Activated CD4-positive, alpha-beta T cell treated with anti-CD3 and anti-CD28 coated beads for 4 hours (primary cell): ENCODE results near the gene SAMD4B.
"Not testable (repeated sequence)": the region's sequence is repeated elsewhere in the genome, so short reads cannot be mapped to it uniquely, and the experiment has no call there.

Experiments used
- DNase-seq, 2 donors: peaks; one replicate each; pipeline ENCODE4 v3.0.0-alpha.2; 2020

SAMD4B gene

DNA sequence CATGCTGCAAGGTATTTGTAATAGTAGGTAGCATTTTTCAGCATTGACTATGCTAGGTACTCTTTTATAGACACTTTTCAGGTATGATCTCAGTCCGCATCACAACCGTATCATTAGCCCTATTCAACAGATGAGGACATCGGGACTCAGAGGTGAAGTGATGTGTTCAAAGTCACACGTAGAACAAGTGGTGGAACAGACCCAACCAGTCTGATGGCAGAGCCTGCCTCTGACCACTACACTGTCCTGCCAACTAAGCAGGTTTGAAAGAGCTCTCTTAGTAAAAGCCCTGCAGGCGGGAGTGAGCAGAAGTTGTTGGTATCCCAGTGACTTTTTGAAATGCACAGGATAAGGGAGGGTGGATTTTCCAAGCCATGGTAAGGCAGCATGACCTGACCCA is 28.5 kb downstream of the SAMD4B start:
- DNase-seq, result no peak

DNA sequence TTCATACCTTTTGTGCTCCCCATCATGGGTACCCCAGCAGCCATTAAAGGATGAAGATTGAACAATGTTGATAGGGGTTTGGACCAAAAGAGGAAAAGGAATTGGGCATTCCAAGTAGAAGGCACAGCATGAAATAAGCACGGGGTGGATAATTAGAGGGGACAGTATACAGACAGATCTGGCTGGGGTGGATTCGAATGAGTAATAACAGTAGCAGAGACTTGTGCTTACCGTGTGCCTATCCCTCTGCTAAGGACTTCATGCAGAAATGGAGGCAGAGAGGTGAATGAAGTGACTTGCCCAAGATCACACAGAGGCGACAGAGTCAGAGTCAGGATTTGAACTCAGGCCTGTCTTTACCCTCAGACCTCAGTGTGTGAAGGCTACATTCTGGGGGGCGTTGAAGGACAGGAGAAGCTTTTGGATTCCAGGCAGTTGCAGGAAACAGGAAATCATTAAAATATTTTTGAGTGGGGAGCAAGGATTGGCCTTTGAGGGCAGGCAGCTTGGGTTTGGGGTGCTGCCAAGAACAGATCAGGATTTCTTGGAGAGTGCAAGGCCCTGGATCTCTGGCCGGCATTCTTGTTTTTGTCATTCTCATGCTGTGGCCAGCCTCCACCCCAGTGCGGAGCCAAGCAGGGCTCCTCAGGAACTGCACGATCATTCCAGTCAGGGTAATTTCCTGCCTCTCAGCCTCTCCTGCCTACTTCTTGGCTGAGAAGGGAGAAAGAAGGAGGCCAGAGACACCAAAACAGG is 30.0 kb downstream of the SAMD4B start:
- no peak for DNase-seq

DNA sequence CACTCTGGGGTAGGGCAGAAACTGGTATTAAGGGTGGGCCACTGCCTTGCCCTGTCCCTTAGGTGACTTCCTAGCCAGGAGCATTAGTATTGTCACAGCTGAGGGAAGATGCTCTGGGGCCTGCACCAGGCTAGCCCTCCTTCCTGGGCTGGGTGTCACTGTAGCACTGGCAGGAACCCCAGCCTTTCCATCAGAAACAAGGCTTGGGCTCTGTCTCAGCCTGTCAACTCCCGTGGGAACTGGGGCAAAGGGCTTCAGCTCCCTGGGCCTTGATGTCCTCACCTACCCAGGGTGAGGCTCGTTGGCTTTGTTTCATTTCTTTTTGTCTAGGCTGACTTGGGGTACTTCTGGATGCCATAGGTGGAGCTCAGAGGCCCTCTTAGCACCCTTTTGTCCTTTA is 30.7 kb downstream of the SAMD4B start:
- no peak for DNase-seq

GRCh38 chr19:39375929-39376328 is 33.7 kb downstream of the SAMD4B start:
- DNase-seq, result no peak

DNA sequence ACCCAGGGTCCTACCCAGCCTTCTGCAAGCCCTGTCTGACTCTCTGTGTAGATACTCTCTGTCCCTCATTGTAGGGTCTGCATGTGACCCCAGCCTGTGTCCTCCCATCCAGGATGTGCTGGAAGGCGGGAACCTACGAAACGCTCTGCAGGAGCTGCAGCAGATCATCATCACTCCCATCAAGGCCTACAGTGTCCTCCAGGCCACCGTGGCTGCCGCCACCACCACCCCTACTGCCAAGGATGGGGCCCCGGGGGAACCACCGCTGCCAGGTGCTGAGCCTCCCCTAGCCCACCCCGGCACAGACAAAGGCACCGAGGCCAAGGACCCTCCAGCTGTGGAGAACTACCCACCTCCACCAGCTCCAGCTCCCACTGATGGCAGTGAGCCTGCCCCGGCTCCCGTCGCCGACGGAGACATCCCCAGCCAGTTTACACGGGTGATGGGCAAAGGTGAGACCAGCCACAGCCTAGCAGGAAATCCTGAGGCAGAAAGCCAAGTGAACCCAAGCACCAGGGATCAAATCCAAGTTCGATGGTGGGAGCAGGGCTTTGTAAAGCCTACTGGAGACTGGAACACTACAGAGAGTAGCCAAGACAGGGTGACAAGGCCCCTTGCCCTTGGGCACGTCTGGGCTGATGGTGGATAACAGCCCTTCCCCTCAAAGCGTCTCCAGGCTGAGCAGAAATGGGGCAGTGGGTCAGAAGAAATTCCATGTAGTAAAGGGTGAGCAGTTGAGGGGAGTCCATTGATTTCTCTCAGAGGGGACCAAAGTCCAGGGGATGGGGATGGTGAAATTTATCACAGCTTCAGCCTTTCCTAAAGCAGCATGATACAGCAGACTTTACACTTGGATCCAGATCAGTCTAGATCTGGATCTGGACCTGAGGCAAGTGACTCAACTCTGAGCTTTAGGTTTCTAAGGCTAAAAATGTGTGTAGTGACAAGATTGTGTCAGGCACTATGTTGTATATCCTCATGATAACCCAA is 35.4 kb downstream of the SAMD4B start:
- DNase-seq, result no peak

DNA sequence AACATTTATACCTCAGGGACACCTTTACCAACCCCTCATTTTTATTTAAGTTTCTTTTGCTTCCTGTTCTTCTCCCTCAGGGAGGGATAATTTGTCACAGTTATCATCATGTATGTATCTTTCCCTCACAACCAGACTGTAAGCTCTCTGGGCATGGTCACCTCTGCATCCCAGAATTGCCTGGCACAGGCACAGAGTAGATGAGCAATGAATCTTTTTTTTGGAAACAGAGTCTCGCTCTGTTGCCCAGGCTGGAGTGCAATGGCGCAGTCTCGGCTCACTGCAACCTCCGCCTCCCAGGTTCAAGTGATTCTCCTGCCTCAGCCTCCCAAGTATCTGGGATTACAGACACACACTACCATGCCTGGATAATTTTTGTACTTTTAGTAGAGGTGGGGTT is 37.1 kb downstream of the SAMD4B start:
- DNase-seq, result not testable (repeated sequence)

DNA sequence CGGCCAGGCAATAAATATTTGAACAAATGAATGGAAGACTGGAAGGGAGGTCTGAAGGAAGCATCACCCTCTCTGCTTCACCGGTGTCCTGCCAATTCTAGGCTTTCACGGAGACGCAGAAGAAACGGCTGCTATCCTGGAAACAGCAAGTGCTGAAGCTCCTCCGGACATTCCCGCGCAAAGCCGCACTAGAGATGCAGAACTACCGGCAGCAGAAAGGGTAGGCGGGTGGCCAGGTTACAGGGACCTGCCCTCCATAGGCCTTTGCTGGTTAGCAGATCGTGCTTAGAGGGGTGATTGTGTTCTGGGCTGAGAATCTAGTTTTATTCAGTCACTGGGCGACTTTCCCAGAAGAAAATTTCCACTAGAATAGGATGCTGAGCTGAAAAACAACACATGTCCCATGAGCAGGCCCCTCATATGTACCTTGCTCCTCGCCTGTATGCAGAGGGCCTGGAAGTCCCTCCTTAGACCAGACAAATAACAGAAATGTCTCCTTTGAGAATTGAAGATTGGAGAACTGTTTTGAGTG is 37.7 kb downstream of the SAMD4B start:
- no peak for DNase-seq

DNA sequence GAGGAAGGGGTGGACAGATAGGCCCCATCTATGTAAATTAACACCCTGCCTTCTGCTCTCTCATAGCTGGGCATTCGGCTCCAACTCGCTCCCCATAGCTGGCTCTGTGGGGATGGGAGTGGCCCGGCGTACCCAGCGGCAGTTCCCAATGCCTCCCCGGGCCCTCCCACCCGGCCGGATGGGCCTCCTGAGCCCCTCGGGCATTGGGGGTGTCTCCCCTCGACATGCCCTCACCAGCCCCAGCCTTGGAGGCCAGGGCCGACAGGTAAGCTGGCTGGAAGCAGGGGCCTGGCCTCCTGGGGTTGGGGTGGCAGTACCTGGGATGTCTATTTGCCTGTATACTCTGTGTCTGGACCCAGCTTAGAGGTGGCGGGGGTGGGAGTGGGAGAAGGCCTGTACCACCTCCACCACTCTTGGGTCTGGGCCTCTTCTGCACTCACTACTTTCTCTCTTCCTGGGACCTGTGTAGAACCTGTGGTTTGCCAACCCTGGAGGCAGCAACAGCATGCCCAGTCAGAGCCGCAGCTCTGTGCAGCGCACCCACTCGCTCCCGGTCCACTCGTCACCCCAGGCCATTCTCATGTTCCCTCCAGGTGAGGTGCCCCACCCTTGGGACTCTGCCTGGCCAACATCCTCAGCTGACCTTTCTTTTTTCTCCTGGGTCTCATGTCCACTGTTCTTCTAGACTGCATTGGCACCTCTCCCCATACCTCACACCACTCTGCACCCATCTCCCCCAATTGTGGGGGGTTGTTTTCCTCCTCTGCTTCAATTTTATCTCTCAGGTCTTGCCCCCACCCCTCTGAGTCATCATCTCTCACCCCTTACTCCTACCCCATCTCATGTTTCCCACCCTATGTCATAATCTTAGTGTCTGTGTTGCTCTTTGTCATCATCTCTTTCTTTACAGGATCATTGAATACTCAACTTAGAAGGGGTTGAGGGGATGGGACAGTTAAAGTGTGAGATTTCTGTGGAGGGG is 38.6 kb downstream of the SAMD4B start:
- DNase-seq, result no peak

DNA sequence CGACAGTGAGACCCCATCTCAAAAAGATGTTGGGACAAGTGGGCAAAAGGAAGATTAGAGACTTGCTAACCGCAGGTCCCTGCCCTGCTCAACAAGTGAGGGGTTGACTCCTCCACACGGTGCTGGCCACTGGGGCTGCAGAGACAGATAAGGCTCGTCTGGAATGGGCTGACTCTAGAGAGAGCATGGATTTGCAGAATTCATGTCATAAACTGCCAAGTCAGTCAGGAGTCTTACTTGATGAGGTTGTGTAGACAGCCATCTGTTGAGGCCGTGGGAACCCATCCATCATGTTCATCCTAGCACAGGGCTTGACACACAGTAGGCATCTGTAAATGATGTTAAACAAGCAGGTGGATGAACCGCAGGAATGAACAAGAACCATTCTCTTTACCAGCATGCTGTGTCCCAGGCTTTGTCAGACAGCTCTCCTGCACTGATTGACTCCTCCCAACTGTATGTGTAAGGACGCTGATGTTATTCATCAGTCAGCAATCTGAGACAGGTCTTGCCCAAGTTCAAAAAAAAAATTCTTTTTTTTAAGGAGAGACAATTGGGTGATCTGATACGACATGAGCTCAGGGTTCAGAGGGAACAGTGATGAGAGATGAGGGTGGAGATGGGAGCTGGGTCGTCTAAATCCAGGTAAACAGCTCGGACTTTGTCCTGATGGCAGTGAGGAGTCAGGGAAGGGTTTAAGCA is 39.8 kb downstream of the SAMD4B start:
- DNase-seq, result no peak

DNA sequence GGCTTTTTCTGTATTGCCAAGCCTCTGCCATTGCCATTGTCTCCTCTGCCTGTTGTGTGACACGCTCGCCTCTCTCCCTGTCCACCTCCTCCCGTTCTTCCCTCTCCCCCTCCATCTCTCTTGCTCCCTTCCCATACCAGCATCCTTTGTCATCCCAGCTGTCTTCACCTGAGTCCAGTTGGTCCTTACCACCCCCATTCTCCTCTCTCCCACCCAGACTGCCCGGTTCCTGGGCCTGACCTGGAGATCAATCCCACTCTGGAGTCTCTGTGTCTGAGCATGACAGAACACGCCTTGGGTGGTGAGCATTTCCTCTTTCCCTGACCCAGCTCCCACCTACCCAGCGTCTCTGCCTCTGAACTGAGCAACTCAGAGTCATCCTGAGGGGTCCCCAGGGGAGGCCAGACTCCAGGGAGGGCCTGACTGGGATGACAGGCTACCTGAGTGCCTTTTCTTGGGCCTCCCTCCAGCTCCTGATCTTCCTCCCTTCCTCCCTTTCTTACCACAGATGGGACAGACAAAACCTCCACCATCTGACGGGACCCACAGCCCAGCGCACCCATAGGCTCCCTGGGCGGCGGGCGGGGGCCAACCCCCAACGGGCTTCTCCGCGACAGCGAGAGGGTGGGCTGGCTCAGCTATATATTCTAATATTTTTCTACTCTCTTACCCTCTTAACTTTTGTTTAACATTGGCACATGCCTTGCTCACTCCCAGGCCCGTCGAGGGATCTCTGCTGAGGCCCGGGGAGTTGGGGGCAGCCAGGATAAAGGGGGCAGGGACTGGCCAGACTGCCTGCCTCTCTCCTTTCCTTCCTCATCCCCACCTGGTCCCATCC is 41.0 kb downstream of the SAMD4B start:
- no peak for DNase-seq

DNA sequence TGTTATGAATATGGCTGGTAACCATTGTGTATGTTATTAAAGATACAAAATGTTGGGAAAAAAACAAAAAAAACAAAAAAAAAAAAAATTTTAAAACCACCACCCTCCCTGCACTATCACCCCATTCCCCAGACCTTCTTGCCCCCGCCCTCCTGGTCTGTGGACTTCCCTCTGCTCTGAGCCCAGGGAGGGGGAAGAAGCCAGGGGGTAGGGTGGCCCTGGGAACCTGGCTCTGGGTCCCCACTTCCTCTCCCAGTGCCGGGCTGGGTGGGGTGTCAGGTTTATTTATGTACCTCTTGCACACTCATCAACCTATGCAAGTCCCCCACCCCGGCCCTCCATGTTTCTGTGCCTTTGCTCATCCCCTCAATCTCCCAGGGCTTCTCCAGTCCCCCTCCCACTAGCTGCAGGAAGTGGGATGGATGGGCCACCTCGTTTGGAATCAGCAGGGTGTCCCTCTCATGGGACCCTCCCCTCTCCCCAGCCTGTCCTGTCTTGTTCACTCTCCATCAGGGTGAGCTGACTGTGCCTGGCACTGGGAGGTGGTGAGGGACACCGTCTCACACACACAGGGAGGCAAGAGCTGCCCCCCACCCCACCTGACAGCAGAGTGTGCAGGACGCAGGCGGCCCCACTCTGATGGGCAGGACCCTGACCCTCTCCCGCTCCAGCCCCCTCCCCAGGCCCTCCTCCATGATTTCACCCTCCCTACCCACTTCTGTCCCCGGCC is 42.8 kb downstream of the SAMD4B start:
- no peak for DNase-seq

DNA sequence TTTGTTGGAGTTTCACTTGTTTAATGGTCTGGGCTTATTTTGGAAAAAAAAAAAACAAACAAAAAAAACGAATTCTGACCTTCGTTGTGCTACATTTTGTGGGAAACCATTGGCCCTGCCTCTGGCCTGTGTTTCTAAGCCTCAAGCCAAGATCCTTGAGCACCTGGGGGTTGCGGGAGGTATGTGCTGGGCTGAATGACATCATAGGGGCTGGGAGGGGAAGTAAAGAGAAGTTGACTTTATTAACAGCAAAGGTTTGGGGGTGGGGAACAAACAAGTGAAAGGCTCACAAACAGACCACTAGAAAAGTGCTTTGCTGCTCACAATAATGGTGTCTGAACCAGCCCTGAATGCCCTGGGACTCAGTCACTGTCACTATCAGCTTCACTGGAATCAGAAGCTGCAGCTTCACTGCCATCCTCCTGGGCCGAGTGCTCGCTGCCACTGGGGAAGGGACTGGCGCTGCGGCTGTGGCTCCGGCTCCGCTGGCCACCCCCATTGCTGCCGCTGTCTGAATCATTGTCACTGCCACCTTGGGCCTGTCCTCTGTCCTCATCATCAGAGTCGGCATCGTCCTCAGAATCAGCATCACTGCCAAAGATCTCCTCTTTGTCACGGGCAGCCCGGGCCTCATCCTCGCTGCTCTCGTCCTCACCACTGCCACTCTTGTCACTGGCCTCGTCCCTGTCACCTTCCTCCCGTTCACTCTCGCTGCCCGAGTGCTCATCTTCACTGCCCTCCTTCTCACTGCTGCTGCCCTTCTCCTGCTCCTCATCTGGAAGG is 43.6 kb downstream of the SAMD4B start:
- DNase-seq, result no peak

DNA sequence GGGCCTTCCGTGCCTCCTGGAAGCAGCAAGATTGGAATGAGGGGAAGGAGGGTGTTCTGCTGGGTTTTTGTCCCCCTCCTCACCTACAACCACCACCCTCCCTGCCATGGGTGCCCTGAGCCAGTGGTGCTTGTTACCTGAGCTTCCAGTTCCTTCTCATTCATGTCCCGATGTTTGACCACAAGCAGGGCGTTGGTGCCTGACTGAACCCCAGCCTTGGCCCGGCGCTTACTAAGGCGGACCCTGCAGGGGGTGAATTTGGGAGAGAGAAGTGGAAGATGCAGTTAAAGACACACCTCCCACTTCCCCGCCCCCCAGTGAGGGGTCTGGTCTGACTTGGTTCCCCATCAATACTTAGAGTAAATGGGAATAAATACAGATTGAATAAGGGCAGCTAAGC is 44.3 kb downstream of the SAMD4B start:
- no peak for DNase-seq

GRCh38 chr19:39388657-39389056 is 46.4 kb downstream of the SAMD4B start:
- DNase-seq, result no peak

GRCh38 chr19:39389631-39390414 is 47.6 kb downstream of the SAMD4B start:
- no peak for DNase-seq

- DNase-seq, result peak; percentile 83 to 86
Observed at GRCh38 chr19:39390451-39390750, 48.2 kb downstream of the SAMD4B start.

GRCh38 chr19:39390751-39391437 is 48.7 kb downstream of the SAMD4B start, which contains the start of the genes MED29 and PAF1:
MED29 (plus strand) TSS chr19:39391378; CDS start chr19:39391423, 45 bp downstream.
PAF1 (minus strand) TSS chr19:39391106; CDS start chr19:39390864, 242 bp downstream.
- DNase-seq, result peak; percentile 93 to 96
